Measurements from ENCODE around the gene DHCR24. TPM values are rescaled to one million over a fixed set of nuclear protein-coding genes. Genes with fewer than 3 reads are reported as not detected.

DHCR24 gene, protein sequence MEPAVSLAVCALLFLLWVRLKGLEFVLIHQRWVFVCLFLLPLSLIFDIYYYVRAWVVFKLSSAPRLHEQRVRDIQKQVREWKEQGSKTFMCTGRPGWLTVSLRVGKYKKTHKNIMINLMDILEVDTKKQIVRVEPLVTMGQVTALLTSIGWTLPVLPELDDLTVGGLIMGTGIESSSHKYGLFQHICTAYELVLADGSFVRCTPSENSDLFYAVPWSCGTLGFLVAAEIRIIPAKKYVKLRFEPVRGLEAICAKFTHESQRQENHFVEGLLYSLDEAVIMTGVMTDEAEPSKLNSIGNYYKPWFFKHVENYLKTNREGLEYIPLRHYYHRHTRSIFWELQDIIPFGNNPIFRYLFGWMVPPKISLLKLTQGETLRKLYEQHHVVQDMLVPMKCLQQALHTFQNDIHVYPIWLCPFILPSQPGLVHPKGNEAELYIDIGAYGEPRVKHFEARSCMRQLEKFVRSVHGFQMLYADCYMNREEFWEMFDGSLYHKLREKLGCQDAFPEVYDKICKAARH
- 40.5 to 52.7 TPM (median 50.1 TPM) in 5 replicates for total RNA-seq (2022; extraction: Qiagen RNA extraction)

DNA sequence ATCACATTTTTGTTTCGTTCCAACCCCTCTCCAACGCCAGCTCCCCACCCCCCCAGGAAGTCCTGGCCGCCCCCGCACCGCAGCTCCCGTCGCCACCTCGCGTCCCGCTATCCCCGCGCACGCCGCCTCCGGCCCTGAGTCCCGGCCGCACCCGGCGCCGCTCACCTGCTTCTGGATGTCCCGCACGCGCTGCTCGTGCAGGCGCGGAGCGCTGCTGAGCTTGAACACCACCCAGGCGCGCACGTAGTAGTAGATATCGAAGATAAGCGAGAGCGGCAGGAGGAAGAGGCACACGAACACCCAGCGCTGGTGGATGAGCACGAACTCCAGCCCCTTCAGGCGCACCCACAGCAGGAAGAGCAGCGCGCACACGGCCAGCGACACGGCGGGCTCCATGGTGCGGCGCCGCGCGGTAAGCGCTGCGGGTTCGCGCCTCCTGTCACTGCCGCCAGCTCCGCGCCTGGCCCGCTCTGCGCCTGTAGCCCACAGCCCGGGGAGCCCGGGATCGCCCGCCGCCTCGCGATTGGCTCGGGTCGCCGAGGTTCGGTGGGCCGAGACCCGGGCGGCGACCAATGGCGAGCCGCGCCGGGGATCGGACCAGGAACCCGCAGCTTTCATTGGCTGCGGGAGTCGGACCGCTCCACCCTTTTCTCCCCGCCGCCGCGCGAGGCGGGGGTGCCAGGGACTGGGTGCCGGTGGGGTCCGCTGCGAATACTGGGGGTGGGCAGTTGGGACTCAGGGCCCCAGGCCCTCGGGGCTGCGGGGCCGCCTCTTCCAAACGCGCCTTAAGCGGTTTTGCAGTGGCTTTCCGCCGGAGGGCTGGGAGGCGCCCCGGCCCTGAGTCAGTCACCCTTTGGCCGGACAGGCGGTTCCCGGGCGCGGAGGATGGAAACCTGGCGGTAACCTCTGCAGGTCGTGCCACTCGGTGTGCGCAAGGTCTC lies at the start of gene DHCR24:
DHCR24 (minus strand) TSS at position 472 of the 941 bp plus-strand sequence; CDS start at position 396, 76 bp downstream.

DNA sequence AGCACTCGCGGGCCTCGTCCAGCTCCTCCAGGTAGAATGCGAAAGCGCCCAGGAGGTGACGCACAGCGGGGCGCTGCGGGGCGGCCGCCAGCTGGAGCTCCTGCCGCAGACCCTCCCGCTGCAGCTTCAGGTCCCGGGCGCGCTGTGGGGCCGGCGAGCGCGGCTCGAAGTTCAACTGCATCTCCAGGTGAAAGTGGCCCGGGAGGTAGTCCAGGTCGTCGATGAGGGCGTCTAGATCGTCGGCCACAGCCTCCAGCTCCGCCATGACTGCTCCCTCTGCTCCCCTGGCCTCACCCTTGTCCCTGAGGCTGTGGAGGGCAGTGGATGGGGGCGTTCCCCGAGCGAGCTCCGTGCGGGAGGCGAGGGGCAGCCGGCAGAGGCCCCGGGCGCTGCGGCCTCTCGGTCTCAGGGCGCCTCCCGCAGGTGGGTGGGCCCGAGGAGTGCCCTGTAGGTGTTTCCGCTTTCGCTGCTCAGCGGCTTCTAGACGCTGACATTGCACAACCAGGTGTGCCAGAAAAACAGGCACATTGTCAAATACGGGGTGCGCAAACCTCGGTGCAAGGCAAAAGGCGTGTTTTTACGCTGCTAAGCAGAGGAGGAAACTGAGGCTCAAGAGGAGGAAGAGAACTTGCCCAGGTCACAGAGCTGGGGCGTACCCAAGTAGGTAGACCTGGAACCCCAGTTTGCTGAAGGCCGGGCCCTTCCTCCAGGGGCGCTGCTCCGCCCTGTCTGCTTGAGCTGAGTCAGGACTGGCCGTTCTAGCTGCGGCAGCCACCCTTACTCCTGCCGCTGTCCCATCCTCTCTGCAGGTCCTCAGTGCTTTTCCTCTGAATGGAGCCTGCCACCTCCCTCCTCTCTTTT lies 85.9 kb downstream of the DHCR24 start, which contains the start of gene TTC22:
TTC22 (minus strand) TSS at position 425 of the 861 bp plus-strand sequence; CDS start at position 265, 160 bp downstream.

Other genes starting within 250 kb of the DHCR24 start
- gene MROH7, start 245.4 kb downstream of the DHCR24 start, total RNA-seq (2022; extraction: Qiagen RNA extraction): not detected in 5 replicates
- 27.1 to 34.7 TPM (median 27.7 TPM) in 5 replicates for gene TTC4, start 171.3 kb downstream of the DHCR24 start, total RNA-seq (2022; extraction: Qiagen RNA extraction)
- gene PARS2, start 122.7 kb downstream of the DHCR24 start, total RNA-seq (2022; extraction: Qiagen RNA extraction): 3.9 to 5.0 TPM (median 4.5 TPM) in 5 replicates
- not detected in 5 replicates for gene TTC22, start 85.9 kb downstream of the DHCR24 start, total RNA-seq (2022; extraction: Qiagen RNA extraction)
- gene TMEM61, start 93.4 kb upstream of the DHCR24 start, total RNA-seq (2022; extraction: Qiagen RNA extraction): 0.43 to 1.4 TPM (median 0.88 TPM) in 5 replicates
- 0.01 TPM in 1 of 5 replicates, not detected in the others for gene BSND, start 111.7 kb upstream of the DHCR24 start, total RNA-seq (2022; extraction: Qiagen RNA extraction)
- gene PCSK9, start 152.4 kb upstream of the DHCR24 start, total RNA-seq (2022; extraction: Qiagen RNA extraction): 1.8 to 3.2 TPM (median 2.5 TPM) in 5 replicates

Data from A549 treated with dexamethasone at 1 μM for 4 hours (cell line).